HG03575 (cell line): Measurements from ENCODE around the gene LGALS9B.
"Not testable (repeated sequence)": the region's sequence is repeated elsewhere in the genome, so short reads cannot be mapped to it uniquely, and the experiment has no call there.

Experiments
- ATAC-seq: cut with Tn5 transposase; IDR thresholded peaks from one replicate; pipeline ENCODE4 v1.9.1; 2021; ENCODE audit not compliant: unreplicated experiment, insufficient number of reproducible peaks, low FRiP score; ENCODE audit errors: extremely low read depth

The LGALS9B gene

DNA sequence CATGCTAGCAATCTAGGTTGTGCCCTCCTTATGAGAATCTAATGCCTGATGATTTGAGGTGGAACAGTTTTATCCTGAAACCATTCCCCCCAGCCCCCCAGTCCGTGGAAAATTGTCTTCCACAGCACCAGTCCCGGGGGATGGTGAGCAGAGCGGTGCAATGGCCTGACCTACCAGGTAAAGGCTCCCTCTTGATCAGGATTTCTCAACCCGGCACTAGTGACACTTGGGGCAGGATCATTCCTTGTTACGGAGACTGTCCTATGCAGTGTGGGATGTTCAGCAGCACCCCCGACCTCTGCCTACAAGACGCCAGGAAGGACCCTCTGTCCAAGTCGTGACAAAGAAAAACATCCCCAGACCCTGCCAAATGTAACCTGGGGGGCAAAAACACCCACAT lies 34.0 kb downstream of the LGALS9B start:
- not testable (repeated sequence) for ATAC-seq

DNA sequence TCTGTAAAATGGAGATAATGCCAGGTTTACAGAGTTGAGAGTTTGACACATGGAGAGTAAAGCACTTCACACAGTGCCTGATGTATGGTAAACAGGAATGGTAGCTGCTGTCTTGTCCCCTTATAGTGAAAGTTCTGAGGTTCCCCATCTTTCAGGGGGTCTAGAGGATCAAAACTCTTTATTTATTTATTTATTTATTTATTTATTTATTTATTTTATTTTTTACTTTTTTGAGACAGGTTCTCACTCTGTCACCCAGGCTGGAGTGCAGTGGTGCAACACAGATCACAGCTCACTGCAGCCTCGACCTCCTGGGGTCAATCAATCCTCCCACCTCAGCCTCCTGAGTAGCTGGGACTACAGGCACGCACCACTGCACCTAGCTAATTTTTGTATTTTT lies 40.1 kb downstream of the LGALS9B start:
- not testable (repeated sequence) for ATAC-seq

DNA sequence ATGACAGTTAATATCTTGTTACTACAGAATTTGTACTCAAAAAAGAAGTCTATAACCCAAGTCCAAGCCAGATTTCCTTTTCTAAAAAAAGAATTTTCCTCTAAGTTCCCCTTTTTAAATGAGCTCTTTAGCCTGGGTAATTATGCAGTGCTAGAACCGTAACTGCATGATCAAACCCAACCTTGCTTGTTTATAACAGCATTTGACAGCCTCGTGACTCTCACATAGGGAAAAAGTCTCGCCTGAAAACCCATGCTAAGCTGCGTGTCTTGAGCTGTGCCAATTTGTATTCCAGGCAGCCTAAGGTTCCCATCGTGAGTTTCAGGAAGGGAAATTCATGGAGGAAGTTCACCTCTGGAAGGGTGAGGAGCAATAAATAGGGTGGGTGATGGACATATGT lies 44.5 kb downstream of the LGALS9B start:
- not testable (repeated sequence) for ATAC-seq

DNA sequence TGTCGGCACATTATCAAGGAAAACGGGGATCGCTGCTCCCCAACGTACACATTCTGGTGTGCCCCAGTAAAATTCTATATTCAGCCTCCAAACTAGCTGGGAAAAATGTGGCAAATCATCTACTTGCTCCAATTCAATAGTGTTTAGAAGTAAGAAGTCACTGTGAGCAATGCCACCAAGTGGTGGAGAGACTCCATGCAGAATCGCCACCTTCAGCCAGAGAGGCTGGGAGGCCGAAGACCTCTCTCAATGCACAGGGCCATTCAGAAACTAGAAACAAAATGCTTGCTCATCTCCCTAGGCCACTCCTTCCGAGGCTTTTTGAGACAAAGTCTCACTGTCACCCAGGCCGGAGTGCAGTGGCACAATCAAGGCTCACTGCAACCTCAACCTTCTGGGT lies 48.5 kb downstream of the LGALS9B start:
- not testable (repeated sequence) for ATAC-seq

DNA sequence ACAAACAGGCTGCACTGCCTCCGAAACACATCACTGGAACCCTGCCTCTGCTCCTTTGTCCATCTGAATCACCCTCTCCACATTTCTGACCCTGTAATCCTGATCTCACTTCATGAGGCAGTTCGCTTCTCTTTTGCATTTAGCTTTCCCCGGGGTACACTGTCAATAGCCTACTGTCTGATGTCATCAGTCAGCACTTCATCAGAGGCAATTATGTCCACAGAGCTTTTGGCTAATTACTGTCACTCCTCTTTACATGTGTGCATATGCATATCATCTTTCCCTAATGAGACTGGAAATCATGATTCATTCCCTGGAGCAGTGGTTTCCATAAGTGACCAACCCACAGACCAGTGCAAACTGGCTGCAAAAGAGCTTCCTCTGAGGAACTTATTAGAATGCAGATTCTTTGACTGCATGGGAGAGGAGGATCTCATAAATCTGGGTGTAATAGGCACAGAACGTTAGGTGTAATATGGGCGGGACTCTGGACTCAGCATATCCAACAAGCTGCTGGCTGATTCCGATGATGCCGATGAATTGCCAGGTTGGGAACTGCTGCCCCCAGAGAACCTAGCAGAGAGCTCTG lies 49.8 kb downstream of the LGALS9B start:
- ATAC-seq, result not testable (repeated sequence)

GRCh38 chr17:20416381-20416911 lies 50.9 kb downstream of the LGALS9B start:
- ATAC-seq, result not testable (repeated sequence)

GRCh38 chr17:20415479-20415878 lies 51.9 kb downstream of the LGALS9B start:
- ATAC-seq, result not testable (repeated sequence)

GRCh38 chr17:20401306-20402022 lies 65.9 kb downstream of the LGALS9B start:
- not testable (repeated sequence) for ATAC-seq

DNA sequence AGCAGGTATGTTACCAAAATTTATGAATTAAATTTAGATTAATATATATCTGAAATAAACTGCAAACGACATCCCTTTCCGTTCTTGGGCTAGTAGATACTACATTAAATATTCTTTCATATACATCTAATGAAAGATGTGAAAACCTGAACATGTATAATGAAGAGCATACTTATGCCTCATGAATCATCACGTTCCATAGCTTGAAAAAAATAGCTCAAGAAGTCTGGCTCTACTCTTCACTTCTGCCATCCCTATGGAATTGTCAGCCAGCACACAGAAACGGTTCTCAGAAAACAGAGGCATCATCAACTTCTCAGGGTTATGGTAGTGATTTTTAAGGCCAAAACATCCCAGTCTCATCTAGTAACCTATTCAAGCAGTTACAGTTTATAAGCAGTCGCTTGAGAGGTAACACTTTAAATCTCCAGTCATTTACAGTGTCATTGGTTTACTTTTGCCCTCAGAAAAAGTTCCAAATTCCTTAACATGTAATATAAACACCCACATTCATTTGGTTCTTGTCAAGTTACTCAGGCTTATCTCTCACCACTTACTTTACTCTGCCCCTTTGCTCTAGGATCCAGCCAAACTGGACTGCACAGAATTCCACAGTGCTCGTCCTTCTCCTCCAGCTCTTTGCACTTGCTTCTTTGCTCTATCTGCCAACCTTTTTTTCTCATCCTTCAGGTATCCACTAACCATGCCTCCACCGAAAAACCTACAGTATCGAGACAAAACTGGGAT lies 66.6 kb downstream of the LGALS9B start:
- not testable (repeated sequence) for ATAC-seq
